ENCODE data around the gene LIN28B.

Gene LIN28B

GRCh38 chr6:105121981-105122380 is 165.1 kb downstream of the LIN28B start:
- H3K4me3 ChIP-seq (ENCODE audit: low read length): no peak overlapping the region
- no peaks in the 10 kb centered on the region for H3K27me3 ChIP-seq (ENCODE audit: insufficient read depth, low read length)
- H2AFZ ChIP-seq (ENCODE audit: low read depth, low read length): no peak overlapping the region
- no peaks in the 10 kb centered on the region for H3K9me3 ChIP-seq (ENCODE audit: low read length)
- no peaks in the 10 kb centered on the region for H3K36me3 ChIP-seq (ENCODE audit: insufficient read depth, low read length)
- H3K4me1 ChIP-seq (ENCODE audit: insufficient read depth, low read length): no peaks in the 10 kb centered on the region

GRCh38 chr6:105122717-105123116 is 165.8 kb downstream of the LIN28B start:
- no peak overlapping the region for H3K4me3 ChIP-seq (ENCODE audit: low read length)

More at GRCh38 chr6:105122717-105123116, 165.8 kb downstream of the LIN28B start:
- no peaks in the 10 kb centered on the region for H3K36me3 ChIP-seq (ENCODE audit: insufficient read depth, low read length)
- no peak overlapping the region for H2AFZ ChIP-seq (ENCODE audit: low read depth, low read length)
- H3K4me1 ChIP-seq (ENCODE audit: insufficient read depth, low read length): no peaks in the 10 kb centered on the region
- H3K27me3 ChIP-seq (ENCODE audit: insufficient read depth, low read length): no peaks in the 10 kb centered on the region
- no peaks in the 10 kb centered on the region for H3K9me3 ChIP-seq (ENCODE audit: low read length)

Data from neuron (in vitro differentiated cells).